ENCODE results near the gene CNP. TPM values are rescaled to one million over a fixed set of nuclear protein-coding genes. Genes with fewer than 3 reads are reported as not detected.

Gene CNP
- total RNA-seq = 10 to 100 TPM; 25.4 to 96.1 (median 55.2) TPM

- no peak for TF ChIP-seq CTCF (IDR thresholded peaks at IDR 0.05; ENCODE audit: low read depth)
These were observed at the start of gene CNP for GRCh38 chr17:41966463-41967140. TSS of gene CNP (plus strand) at chr17:41966795. CDS start at chr17:41966885, 90 bp downstream.

- no peak for TF ChIP-seq CTCF (IDR thresholded peaks at IDR 0.05; ENCODE audit: low read depth)
These were observed 49.4 kb upstream of the CNP start for GRCh38 chr17:41917192-41917591.

- no peak for TF ChIP-seq CTCF (IDR thresholded peaks at IDR 0.05; ENCODE audit: low read depth)
These were observed 48.8 kb upstream of the CNP start for GRCh38 chr17:41917679-41918313.

- TF ChIP-seq CTCF (IDR thresholded peaks at IDR 0.05; ENCODE audit: low read depth) = no peak
These were observed 48.1 kb upstream of the CNP start, which contains the start of gene ACLY for GRCh38 chr17:41918314-41919164. TSS of gene ACLY (minus strand) at chr17:41918951. CDS start at chr17:41913873, 5,078 bp downstream.

- TF ChIP-seq CTCF (IDR thresholded peaks at IDR 0.05; ENCODE audit: low read depth) = no peak
These were observed 47.3 kb upstream of the CNP start for GRCh38 chr17:41919165-41919817.

GRCh38 chr17:41919840-41920579, 46.6 kb upstream of the CNP start:
- no peak for TF ChIP-seq CTCF (IDR thresholded peaks at IDR 0.05; ENCODE audit: low read depth)

Data from subcutaneous adipose tissue (tissue), 4 donors.